Endometrium (tissue), 2 donors: ENCODE results near the gene MYBPC1.
"Not testable (repeated sequence)": the region's sequence is repeated elsewhere in the genome, so short reads cannot be mapped to it uniquely, and the experiment has no call there.

Experiments used
- FAIRE-seq: peaks from 2 replicates; lab custom pipeline; 2012; peaks lifted over from hg19 to GRCh38; lab: Jason Lieb, UNC
- donor health status: control.
- donor health status: control.

Gene MYBPC1

DNA sequence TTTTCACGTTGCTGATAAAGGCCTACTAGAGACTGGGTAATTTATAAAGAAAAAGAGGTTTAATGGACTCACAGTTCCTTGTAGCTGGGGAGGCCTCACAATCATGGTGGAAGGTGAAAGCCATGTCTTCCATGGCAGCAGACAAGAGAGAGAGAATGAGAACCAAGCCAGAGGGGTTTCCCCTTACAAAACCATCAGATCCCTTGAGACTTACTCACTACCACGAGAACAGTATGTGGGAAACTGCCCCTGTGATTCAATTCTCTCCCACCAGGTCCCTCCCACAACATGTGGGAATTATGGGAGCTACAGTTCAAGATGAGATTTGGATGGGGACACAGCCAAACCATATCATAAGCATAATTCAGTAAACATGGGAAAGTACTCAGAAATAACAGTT lies 65.9 kb downstream of the MYBPC1 start:
- FAIRE-seq: not testable (repeated sequence)

- no peak for FAIRE-seq
Measured at GRCh38 chr12:101663298-101663697, 68.5 kb downstream of the MYBPC1 start.

DNA sequence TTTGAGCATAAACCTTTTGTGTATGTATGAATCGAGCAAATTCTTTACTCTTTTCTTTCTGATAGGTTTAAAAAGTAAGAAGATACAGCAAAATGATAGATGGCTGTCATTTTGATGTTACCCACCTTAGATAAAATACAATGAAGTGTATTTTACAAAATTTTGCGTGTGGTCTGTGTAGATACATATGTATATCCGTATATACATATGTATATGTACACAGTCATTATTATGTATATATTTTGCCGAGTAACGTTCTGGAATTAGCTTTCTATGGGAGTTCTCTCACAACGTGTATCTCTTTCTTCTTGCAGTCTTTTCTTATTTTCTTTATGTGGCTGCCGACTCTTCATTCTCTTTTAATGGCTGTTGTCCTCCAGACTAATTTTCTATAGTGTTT lies 70.2 kb downstream of the MYBPC1 start:
- no peak for FAIRE-seq

DNA sequence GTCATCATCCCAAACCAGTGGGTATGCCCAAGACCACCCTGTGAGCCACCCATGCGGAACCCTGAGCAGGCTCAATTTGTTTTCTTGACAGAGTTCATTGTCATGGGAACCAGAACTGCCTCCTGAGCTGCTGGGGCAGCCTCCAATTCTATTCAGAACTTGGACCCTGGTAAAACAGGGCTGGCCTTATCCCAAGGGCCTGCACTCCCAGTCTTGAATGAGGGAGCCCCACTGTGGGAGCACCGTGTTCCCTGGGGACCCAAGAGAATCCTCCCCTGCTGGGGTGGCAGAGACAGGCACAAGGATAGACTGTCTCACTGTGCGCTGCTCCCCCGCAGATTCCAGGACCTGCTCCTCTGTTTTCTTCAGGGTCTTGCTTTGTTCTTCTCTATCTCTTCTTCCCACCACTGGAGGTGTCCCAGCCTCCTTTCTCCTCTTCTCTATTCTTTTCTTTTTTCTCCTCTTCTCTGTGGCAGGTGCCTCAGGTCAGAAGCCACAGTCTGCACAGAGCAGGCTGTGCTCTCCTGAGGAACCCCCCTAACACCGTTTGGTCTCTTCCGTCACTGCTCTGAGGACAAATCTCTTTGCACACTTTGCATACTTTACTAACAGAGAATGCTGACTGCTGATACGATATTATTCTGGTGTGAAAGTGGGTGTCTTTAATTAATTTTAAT lies 71.4 kb downstream of the MYBPC1 start:
- FAIRE-seq: no peak

DNA sequence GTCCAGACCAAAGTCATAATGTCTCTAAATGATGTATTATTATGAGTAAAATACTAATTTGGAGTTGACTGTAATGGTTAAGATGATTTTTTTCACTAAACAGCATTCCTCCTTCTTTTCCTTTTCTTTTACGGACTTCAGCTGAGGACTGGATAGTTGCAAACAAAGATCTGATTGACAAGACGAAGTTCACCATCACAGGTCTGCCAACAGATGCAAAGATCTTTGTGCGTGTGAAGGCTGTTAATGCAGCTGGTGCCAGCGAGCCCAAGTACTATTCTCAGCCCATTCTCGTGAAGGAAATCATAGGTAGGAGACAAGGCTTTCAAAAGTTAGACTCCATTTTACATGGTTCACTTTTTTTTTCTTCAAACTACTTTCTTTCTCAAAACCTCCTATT lies 72.8 kb downstream of the MYBPC1 start:
- no peak for FAIRE-seq

DNA sequence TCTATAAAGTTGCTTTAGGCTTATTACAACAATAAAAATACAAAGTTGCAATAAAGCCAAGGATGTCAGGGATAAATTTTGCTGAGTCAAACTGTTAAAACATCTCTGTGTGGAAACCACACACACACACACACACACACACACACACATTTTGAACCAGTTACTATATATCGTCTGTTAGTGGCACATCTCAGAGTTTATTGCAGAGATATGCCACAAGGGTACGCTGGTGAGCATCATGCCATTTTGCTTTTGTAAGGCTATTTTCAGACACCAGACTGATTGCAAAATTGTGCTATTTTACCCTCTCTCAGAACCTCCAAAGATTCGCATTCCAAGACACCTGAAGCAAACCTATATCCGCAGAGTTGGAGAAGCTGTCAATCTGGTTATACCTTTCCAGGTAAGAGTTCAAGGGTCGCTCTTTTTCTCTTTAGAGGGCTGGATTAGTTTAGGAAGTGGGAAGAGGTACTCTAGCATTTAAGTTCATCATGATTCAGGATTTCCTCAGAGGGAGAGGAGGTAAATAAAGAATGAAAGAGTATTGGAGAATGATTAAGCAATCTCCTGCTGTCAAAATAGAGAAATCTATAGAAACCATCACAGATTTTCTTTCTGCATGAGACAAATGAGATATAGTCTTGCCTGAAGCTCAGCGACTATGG lies 75.4 kb downstream of the MYBPC1 start:
- FAIRE-seq: no peak

DNA sequence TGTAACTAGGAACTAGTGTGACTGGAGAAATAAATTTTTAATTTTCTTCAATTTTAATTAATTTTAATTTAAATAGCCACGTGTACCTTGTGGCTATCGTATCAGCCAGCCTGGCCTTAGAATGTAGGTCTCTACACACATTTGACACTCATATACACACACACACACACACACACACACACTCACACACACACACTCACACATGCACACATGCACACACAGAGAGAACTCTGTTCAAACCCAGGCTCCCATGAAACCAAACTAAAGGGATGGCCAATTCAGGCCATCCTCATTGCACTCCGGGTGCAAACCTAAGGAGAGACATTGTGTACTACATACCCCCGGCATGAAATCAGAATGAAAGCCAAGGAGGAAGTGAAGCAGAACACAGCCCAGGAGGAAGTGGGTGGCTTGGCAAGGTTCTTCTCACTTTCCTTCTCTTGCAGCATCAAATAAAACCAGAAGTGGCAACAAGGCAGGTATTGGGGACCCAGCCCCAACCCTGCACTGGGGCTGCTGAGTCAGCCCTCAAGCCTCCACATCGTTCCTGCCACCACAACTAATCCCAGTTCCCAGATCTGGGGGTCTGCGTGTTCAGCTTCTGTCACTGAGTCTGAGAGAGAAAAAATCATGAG lies 76.5 kb downstream of the MYBPC1 start:
- FAIRE-seq: no peak

DNA sequence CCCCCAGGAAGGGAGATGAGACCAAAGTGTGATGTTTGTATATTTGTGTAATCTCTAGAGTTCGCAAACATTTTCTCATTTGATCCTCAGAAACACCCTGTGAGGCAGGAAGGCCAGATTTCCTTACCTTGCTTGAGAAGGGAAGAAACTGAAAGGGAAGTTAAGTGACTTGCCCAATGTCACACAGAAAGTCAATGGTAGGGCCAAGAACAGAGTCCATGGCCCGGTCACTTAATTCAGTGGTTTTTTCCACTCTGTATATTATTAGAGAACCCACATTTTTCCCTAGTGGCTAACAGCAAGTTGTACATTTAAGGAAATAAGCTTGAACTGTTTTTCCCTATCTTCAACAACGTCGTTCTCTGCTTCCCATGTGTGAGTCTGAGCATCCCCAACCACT lies 77.1 kb downstream of the MYBPC1 start:
- FAIRE-seq: no peak

GRCh38 chr12:101675555-101675954 lies 80.8 kb downstream of the MYBPC1 start:
- FAIRE-seq: no peak

DNA sequence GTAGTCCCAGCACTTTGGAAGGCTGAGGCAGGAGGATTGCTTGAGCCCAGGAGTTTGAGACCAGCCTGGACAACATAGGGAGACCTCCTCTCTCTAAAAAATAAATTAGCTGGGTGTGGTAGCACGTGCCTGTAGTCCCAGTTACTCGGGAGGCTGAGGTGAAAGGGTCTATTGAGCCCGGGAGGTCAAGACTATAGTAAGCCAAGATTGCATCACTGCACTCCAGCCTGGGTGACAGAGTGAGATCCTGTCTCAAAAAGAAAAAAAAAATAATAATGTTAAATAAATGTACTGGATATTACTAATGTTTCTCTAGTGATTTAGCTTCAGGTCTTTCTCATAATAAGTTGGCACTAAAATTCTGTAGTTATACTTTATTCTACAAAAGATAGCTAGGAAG lies 81.7 kb downstream of the MYBPC1 start:
- not testable (repeated sequence) for FAIRE-seq

DNA sequence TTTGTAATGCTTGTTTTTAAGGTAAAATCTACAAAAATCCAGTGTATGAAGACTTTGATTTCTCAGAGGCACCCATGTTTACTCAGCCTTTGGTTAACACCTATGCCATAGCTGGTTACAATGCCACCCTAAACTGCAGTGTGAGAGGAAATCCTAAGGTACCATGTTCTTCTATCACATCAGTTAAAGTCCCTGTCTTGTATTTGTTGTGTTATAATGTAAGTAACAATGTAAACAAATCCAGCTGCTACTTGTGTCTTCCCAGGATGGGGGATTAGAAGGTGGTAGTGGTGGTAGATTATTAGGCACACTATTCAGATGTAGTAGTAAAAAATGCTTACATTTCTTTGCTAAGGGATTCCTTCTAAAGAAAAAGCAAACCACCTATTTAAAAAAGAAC lies 83.3 kb downstream of the MYBPC1 start:
- no peak for FAIRE-seq

GRCh38 chr12:101680240-101680639 lies 85.5 kb downstream of the MYBPC1 start:
- no peak for FAIRE-seq

DNA sequence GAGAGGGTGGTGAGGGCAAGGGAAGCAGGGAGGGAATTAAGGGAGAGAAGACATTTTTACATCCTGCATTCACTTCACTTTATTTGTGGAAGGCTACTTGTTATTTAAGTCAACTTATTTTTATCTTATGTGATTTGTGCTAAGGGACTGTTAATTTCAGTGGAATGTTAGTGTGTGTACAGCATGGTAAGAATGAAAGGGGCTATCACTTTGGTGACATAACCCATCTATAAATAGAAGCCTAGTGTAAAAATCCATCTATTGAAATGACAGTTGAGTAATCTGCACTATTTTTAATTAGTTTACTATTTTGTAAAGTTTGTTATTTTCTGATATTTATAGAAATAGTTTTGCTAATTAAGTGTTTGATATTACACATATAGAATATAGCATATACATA lies 85.9 kb downstream of the MYBPC1 start:
- FAIRE-seq: no peak

DNA sequence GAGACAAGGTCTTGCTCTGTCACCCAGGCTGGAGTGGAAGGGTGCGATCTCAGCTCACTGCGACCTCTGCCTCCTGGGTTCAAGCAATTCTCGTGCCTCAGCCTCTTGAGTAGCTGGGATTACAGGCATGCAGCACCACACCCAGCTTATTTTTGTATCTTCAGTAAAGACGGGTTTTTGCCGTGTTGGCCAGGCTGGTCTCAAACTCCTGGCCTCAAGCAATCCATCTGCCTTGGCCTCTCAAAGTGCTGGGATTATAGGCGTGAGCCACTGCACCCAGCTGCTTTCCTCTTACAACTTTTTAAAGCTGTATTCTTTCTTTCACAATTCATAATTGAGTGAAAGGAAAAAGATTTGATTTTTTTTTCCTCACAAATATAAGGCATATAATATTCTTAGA lies 86.9 kb downstream of the MYBPC1 start:
- FAIRE-seq: not testable (repeated sequence)

DNA sequence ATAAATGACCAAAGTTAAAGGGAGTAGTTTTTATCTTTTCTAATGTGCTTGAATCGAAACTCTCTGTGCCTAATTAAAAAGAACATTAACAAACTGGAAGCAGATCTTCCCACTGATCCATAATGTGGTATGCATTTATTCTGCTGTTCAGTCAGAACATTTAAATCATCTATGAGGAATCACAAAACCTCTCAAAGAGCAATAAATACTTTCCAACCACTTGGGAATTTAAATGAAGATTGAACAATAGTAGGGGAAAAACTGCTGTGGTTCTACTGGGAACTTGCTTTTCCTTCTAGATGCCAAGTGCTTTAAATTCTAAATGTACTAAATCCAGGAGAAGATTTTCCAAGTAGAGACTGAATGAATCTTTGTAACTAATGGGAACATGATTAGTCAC lies 90.3 kb downstream of the MYBPC1 start:
- no peak for FAIRE-seq

DNA sequence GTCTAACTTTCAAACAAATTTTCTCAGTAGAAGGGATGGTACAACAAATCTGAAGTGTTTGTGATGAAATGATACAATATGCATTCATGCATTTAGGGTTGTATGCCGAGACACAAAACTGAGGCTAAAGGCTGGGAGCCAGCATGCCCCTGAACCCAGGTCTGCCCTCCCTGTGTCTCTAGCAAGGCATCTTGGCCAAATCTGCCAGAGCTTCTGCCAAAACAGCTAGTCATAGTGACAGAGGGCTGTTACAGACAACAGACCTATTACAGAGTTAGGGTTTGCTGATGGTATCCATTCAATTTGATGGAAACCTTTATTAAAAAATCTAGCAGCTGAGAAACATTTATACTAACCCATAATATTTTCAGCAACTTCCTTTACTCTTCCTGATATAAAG lies 91.4 kb downstream of the MYBPC1 start:
- FAIRE-seq: no peak

DNA sequence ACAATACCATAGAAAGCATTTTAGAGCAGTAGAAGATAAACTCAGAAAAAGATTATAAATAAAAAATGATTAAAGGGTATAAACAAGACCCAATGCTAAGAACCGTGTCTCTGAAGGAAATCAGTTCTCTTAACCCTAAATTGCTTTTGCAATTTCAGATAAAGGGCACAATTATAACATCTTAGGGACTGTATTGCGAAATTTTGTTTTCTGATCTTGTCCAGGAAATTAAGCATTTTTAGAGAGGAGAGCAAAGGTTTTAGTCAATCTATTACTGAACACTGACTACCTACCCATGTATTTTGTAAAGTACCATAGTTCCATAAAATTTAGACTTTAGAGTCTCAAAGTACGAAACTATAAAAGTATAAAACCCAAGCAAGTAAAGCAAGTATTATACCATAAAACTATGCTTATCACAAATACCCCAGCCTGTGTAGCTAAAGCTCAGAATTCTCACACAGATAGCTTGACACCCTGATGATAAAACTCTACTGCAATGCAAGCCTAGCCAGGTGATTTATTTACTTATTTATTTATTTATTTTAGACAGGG lies 95.8 kb downstream of the MYBPC1 start:
- no peak for FAIRE-seq

- no peak for FAIRE-seq
Measured at GRCh38 chr12:101691503-101692096, 96.8 kb downstream of the MYBPC1 start.

DNA sequence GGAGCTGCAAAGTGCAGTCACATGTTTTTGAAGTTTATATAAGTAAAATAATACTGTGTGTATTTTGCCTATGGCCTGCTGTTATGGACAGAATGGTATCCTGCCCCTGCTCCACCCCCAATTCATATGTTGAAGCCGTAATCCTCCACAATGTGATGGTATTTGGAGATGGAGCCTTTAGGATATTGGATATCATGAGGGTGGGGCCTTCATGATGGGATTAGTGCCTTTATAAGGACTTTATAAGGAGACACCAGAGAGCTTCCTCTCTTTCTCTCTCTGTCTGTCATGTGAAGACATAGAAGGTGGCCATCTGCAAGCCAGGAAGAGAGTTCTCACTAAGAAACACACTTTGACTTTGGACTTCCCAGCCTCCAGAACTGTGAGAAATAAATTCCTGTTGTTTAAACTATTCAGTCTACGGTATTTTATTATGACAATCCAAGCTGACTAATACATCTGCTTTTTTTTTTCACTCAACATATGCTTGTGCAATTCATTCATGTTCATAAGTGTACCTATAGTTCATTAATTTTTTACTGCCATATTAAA lies 99.6 kb downstream of the MYBPC1 start:
- FAIRE-seq: no peak

- FAIRE-seq: no peak
Measured at GRCh38 chr12:101694986-101695385, 100.2 kb downstream of the MYBPC1 start.

- FAIRE-seq: no peak
Measured at GRCh38 chr12:101695706-101696105, 100.9 kb downstream of the MYBPC1 start.
